GM20000 (cell line): ENCODE measurements around the gene TBC1D22B.
"Not testable (repeated sequence)": the region's sequence is repeated elsewhere in the genome, so short reads cannot be mapped to it uniquely, and the experiment has no call there.

ENCODE experiments used
- DNase-seq: peaks from one replicate; pipeline ENCODE4 v3.0.0; 2012; ENCODE audit warnings: low spot score
- CTCF ChIP-seq: IDR thresholded peaks from 2 replicates; pipeline ENCODE4 v1.5.1; 2012; ENCODE audit warnings: mild to moderate bottlenecking, control low read depth; ENCODE audit errors: extremely low read depth, missing control alignments

TBC1D22B gene

GRCh38 chr6:37293426-37293825 is 35.9 kb downstream of the TBC1D22B start:
- no peak for TF ChIP-seq CTCF
- DNase-seq, result no peak

DNA sequence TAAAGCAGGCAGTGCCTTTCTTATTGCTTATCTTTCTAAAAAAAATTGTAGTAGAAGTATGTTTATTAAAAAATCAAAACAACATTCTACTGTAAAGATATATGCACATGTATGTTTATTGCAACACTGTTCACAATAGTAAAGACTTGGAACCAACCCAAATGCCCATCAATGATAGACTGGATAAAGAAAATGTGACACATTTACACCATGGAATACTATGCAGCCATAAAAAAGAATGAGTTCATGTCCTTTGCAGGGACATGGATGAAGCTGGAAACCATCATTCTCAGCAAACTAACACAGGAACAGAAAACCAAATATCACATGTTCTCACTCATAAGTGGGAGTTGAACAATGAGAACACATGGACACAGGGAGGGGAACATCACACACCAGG is 40.1 kb downstream of the TBC1D22B start:
- DNase-seq, result not testable (repeated sequence)

- peak; percentile 42 for DNase-seq
- TF ChIP-seq CTCF, result no peak
Observed at GRCh38 chr6:37298958-37299357, 41.4 kb downstream of the TBC1D22B start.

DNA sequence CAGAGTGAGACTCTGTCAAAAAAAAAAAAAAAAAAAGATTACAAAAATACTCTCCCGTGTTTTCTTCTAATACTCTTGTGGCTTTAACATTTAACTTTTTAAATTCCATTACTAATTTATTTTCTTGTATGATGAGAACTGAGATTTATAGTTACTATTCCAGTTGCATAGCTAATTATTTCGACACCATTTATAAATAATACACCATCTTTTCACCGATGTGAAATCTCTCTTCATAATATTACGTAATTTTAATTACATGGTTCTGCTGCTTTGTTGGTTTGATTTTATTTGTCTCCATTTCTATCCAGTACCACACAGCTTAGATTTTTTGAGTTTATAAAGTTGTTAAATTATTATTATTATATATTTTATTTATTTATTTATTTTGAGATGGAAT is 42.4 kb downstream of the TBC1D22B start:
- no peak for DNase-seq
- TF ChIP-seq CTCF, result no peak

- no peak for TF ChIP-seq CTCF
- DNase-seq, result no peak
Observed at GRCh38 chr6:37302086-37302686, 44.6 kb downstream of the TBC1D22B start.

DNA sequence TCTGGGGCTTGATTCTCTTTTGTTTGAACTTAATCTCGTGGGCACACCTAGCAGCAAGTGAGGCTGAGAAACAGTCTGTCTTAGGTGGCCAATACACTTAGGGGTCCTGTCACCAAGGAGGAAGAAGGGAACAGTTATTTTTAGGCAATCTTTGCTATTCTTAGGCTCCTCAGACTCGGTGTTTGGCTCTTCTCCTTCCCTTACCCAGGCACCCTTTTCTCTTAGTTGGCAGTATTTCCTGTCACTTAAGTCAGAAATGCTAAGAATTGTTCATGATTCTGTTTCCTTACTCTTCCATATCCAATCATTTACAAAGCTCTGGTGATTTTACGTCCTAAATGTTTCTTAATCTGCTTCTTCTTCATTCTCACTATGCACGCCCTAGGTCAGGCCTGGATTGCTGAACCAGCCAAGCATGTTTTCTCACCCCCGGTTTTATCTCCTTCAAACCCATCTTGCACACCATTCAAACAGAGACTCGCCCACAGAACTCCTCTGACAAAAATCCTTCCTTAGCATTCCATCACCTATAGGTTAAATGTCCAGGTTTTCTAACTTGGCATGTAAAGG is 45.6 kb downstream of the TBC1D22B start:
- no peak for DNase-seq
- no peak for TF ChIP-seq CTCF

DNA sequence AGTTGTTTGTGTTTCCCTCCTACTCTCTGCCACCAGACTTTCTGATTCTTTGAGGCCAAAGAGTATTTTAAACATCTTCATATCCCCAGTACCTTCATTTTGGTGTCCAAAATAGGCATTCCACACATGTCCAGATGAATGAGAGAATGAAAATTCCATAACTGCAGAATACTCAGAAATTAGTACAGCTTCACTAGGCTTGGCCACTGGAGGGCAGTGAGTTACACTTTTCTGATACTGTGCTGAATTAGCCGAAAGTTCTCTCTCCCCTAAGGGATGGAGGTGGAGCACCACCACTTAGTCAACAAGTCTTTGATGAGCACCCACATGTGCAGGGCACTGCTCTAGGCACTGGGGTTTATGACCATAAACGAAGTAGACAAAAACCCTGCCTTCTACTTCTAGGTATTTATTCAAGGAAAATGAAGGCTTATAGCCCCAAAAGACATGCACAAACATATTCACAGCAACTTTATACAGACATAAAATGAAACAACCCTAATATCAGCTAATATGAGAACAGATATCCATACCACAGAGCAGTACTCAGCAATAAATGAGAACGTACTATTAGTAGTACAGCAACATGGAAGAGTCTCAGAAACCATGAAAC is 46.4 kb downstream of the TBC1D22B start:
- peak; percentile 38 for DNase-seq

More for the DNA sequence above, 46.4 kb downstream of the TBC1D22B start:
- peak; percentile 42 for TF ChIP-seq CTCF
